Ascending aorta (tissue), 2 donors: ENCODE measurements around the gene TCP1. TPM values are rescaled to one million over a fixed set of nuclear protein-coding genes. Genes with fewer than 3 reads are reported as not detected.

ENCODE experiments used
- DNase-seq, 2 donors: peaks; one replicate each; pipeline ENCODE4 v3.0.0-alpha.2; 2019; ENCODE audit warnings: low spot score in 2 of 2
- H3K27ac ChIP-seq, 2 donors: fragments of 200-600 bp; sonication (generic); one replicate each; pipeline ENCODE4 v1.5.1; 2016 to 2017; ENCODE audit warnings: mild to moderate bottlenecking in 1 of 2
- H3K27me3 ChIP-seq: fragments of 200-600 bp; sonication (generic); one replicate; pipeline ENCODE4 v1.5.1; 2017
- H3K36me3 ChIP-seq, 2 donors: fragments of 200-600 bp; sonication (generic); one replicate each; pipeline ENCODE4 v1.5.1; 2016
- H3K4me1 ChIP-seq, 2 donors: fragments of 200-600 bp; sonication (generic); one replicate each; pipeline ENCODE4 v1.5.1; 2016 to 2017; ENCODE audit warnings: mild to moderate bottlenecking in 1 of 2
- H3K4me3 ChIP-seq, 2 donors: fragments of 200-600 bp; sonication (generic); one replicate each; pipeline ENCODE4 v1.5.1; 2016 to 2017; ENCODE audit warnings: mild to moderate bottlenecking in 1 of 2
- H3K9me3 ChIP-seq, 2 donors: fragments of 200-600 bp; sonication (generic); one replicate each; pipeline ENCODE4 v1.5.1; 2016
- intact Hi-C: fragments of 100-400 bp; cut with DNase I; formaldehyde crosslinking; loops from one replicate; pipeline ENCODE4 v1.15.1; 2023
- total RNA-seq: library from RNA; depleted of rRNA; stranded (reverse); fragments of >200 nt; gene quantifications from one replicate; pipeline ENCODE4 v1.1.0, GENCODE V29; 2016
- TF ChIP-seq, protein P1 (sequence below), 3 experiments: fragments of 200-600 bp in 2 of 3; fragments of 450-650 bp in 1 of 3; sonication (generic) in 2 of 3; IDR thresholded peaks; one replicate each; pipeline ENCODE4 v1.5.1; 2016 to 2019; ENCODE audit warnings: antibody characterized with exemption in 3 of 3, mild to moderate bottlenecking in 1 of 3, moderate library complexity in 1 of 3

The TCP1 gene
- total RNA-seq, 1 donor from 2014 or later, result 46.7 TPM

DNA sequence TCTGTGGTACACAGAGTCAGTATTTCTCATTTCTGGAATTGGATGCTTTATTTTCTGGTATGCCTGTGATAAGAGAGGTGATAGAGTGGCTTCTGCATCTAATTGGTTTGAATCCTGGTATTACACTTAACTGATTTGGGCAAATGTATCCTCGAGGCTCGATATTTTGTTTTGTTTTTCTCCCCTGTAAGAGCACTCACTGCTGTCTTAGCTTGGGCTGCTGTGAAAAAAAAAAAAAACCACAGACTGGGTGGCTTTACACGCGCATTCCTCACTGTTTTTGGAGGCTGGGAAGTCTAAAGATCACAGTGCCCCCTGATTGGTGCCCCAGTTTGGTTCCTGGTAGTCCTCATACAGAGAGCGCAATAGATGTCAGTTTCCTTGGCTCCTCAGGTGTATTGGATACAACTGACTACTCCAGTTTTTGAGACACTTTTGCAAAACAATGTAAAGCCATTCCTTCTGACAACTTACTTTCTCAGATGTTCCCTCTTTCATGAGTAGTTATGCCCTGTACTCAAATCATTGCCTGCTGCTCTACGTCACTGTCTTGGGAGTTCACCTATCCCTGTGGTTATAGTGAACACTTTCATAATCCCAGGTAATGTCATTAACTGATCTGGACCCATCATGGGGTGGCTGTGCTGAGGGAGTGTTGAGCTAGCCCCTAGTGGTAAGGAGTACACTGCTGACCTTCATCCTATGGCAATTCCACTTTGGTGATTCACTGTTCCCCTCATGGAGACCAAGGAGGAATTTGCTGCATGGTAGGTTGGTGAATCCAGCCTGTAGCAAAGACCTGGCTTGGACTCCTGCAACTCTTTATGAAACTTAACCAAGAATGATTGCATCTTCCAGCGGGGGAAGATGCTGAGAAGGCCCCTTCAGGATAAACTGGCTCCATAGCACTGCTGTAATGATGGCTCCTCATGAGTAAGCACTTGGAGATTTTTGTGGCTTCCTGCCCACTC, 31.1 kb downstream of the TCP1 start:
- intact Hi-C loops, result no loop called here

DNA sequence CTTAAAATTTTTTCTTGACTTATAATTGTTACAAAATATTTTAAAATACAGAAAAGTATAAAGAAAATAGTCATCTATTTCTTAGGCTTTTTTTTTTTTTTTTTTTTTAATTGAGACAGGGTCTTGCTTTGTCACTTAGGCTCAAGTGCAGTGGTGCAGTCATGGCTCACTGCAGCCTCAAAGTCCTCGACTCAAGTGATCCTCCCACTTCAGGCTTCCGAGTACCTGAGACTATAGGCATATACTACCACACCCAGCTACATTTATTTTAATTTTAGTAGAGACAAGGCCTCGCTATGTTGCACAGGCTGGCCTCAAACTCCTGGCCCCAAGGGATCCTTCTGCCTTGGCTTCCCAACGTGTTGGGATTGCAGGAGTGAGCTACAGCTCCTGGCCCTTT, 32.9 kb downstream of the TCP1 start:
- peaks cover 42 to 65% of the 10 kb centered on the region in 2 donors for H3K36me3 ChIP-seq
- no peak for DNase-seq
- intact Hi-C loops, result no loop called here

More for the DNA sequence above, 31.1 kb downstream of the TCP1 start:
- no peaks in the 10 kb centered on the region for H3K27me3 ChIP-seq
- no peaks in the 10 kb centered on the region for H3K9me3 ChIP-seq
- DNase-seq, result no peak
- H3K4me1 ChIP-seq, result peaks cover 5 to 14% of the 10 kb centered on the region in 2 donors
- TF ChIP-seq, protein P1, sequence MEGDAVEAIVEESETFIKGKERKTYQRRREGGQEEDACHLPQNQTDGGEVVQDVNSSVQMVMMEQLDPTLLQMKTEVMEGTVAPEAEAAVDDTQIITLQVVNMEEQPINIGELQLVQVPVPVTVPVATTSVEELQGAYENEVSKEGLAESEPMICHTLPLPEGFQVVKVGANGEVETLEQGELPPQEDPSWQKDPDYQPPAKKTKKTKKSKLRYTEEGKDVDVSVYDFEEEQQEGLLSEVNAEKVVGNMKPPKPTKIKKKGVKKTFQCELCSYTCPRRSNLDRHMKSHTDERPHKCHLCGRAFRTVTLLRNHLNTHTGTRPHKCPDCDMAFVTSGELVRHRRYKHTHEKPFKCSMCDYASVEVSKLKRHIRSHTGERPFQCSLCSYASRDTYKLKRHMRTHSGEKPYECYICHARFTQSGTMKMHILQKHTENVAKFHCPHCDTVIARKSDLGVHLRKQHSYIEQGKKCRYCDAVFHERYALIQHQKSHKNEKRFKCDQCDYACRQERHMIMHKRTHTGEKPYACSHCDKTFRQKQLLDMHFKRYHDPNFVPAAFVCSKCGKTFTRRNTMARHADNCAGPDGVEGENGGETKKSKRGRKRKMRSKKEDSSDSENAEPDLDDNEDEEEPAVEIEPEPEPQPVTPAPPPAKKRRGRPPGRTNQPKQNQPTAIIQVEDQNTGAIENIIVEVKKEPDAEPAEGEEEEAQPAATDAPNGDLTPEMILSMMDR (IDR thresholded peaks at IDR 0.05), result no peak
- no peak overlapping the region for H3K4me3 ChIP-seq
- peaks cover 24 to 49% of the 10 kb centered on the region in 2 donors for H3K36me3 ChIP-seq
- no peak overlapping the region for H3K27ac ChIP-seq

DNA sequence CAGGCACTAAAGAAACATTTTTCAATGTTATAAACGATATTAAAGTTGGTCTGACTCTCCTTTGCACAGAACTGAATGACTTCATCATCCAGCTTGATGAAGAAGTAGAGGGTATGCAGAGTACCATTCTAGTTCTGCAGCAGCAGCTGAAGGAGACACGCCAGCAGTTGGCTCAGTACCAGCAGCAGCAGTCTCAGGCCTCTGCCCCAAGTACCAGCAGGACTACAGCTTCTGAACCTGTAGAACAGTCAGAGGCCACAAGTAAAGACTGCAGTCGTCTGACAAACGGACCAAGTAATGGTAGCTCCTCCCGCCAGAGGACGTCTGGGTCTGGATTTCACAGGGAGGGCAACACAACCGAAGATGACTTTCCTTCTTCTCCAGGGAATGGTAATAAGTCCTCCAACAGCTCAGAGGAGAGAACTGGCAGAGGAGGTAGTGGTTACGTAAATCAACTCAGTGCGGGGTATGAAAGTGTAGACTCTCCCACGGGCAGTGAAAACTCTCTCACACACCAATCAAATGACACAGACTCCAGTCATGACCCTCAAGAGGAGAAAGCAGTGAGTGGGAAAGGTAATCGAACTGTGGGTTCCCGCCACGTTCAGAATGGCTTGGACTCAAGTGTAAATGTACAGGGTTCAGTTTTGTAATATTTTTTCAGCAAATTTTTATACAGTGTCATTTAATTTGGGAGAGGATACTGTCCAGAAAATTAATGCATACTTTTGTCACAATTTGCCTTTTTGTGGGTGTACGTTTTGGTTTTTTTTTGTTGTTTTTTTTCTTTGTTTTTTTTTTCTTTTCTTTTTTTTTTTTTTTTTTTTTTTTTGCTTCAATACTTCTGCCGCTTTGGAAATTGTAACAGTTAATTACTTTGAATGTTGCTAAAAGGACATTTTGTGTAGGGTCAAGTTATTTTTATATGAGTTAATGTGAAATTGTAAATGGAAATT, 34.2 kb downstream of the TCP1 start:
- H3K4me3 ChIP-seq, result no peak overlapping the region
- H3K27ac ChIP-seq, result peak overlapping the region in 1 of 2 donors; percentile 19
- H3K9me3 ChIP-seq, result no peaks in the 10 kb centered on the region
- DNase-seq, result no peak
- peaks cover 0 to 4% of the 10 kb centered on the region in 2 donors for H3K4me1 ChIP-seq
- H3K36me3 ChIP-seq, result peaks cover 43 to 77% of the 10 kb centered on the region in 2 donors
- H3K27me3 ChIP-seq, result no peaks in the 10 kb centered on the region
- TF ChIP-seq, protein P1 (IDR thresholded peaks at IDR 0.05), result no peak
- intact Hi-C loops, result loop anchor here (5.0 kb wide), 1 partner anchor 32 kb away; the partner anchor contains the start of gene TCP1

More for the DNA sequence above, 32.9 kb downstream of the TCP1 start:
- Histone ChIP-seq H3K27ac (no peak overlapping the region), H3K27me3 (no peaks in the 10 kb centered on the region), H3K9me3 (no peaks in the 10 kb centered on the region), H3K4me3 (no peak overlapping the region), H3K4me1 (peaks cover 5 to 8% of the 10 kb centered on the region in 2 donors)
- TF ChIP-seq, protein P1 (IDR thresholded peaks at IDR 0.05), result no peak

DNA sequence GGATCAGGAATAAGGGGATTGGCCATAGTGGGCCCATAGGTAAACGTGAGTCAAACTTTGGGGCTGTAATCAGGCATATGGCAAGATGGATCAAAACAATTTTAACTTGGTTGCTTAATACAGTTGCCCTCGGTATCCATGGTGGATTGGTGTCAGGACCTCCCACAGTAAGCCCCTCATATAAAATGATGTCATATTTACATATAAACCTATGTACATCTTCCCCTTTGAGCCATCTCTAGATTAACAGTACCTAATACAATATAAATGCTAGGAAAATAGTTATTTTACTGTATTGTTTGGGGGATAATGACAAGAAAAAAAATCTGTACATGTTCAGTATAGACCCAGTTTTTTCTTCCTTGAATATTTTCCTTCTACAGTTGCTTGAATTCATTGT, 35.0 kb downstream of the TCP1 start:
- peaks cover 49 to 84% of the 10 kb centered on the region in 2 donors for H3K36me3 ChIP-seq
- H3K4me1 ChIP-seq, result peaks cover 0 to 4% of the 10 kb centered on the region in 2 donors

More for the DNA sequence above, 35.0 kb downstream of the TCP1 start:
- intact Hi-C loops, result loop anchor here (5.0 kb wide), 1 partner anchor 33 kb away; the partner anchor contains the start of gene TCP1
- Histone ChIP-seq H3K9me3 (no peaks in the 10 kb centered on the region), H3K27me3 (no peaks in the 10 kb centered on the region), H3K4me3 (no peak overlapping the region), H3K27ac (no peak overlapping the region)
- no peak for DNase-seq
- TF ChIP-seq, protein P1 (IDR thresholded peaks at IDR 0.05), result no peak
